Fibroblast of mammary gland (primary cell): ENCODE results near the gene TSKU.

Experiments used
- DNase-seq: peaks from one replicate; pipeline ENCODE4 v3.0.0-alpha.2; 2010; ENCODE audit warnings: low read depth
- H3K4me3 ChIP-seq: 2 replicates; pipeline ENCODE4 v1.5.1; 2011; ENCODE audit warnings: low read depth, mild to moderate bottlenecking, low read length, moderate library complexity; ENCODE audit not compliant: control insufficient read depth
- TF ChIP-seq, protein P1 (sequence below): conservative IDR thresholded peaks from 2 replicates; pipeline ENCODE4 v1.5.1; 2011; ENCODE audit warnings: low read depth, low read length, inconsistent platforms; ENCODE audit not compliant: control insufficient read depth, insufficient read depth

TSKU gene

DNA sequence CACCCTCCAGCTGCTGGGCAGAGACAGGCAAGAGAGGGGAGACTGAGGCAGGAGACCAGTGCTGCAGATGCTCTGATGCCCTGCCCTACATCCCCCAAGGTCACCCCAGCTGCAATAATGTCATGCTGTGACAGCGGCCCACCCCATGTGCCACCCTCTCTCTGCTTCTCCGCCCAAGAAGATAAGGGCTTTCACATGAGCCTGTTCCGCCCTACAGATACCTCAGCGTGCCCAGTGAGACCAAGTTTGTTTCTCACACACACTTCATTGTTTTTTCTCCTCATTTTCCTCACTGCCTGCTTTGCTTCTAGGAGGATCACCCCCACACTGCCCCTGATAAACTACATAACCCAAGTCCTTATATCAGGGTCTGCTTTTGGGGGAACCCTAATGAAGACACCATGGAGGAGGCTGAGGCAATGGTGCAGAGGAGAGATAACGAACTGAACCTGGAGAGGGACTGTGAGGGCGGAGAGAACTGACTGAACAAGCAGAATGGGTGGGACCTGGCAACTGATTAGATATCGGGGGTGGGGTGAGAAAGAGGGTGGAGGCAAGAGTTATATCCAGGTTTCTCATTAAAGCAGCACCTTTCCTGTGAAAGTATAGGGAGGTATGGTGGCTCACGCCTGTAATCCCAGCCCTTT is 37.5 kb upstream of the TSKU start:
- TF ChIP-seq, protein P1, sequence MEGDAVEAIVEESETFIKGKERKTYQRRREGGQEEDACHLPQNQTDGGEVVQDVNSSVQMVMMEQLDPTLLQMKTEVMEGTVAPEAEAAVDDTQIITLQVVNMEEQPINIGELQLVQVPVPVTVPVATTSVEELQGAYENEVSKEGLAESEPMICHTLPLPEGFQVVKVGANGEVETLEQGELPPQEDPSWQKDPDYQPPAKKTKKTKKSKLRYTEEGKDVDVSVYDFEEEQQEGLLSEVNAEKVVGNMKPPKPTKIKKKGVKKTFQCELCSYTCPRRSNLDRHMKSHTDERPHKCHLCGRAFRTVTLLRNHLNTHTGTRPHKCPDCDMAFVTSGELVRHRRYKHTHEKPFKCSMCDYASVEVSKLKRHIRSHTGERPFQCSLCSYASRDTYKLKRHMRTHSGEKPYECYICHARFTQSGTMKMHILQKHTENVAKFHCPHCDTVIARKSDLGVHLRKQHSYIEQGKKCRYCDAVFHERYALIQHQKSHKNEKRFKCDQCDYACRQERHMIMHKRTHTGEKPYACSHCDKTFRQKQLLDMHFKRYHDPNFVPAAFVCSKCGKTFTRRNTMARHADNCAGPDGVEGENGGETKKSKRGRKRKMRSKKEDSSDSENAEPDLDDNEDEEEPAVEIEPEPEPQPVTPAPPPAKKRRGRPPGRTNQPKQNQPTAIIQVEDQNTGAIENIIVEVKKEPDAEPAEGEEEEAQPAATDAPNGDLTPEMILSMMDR: no peak
- no peak overlapping the region for H3K4me3 ChIP-seq
- DNase-seq: no peak

DNA sequence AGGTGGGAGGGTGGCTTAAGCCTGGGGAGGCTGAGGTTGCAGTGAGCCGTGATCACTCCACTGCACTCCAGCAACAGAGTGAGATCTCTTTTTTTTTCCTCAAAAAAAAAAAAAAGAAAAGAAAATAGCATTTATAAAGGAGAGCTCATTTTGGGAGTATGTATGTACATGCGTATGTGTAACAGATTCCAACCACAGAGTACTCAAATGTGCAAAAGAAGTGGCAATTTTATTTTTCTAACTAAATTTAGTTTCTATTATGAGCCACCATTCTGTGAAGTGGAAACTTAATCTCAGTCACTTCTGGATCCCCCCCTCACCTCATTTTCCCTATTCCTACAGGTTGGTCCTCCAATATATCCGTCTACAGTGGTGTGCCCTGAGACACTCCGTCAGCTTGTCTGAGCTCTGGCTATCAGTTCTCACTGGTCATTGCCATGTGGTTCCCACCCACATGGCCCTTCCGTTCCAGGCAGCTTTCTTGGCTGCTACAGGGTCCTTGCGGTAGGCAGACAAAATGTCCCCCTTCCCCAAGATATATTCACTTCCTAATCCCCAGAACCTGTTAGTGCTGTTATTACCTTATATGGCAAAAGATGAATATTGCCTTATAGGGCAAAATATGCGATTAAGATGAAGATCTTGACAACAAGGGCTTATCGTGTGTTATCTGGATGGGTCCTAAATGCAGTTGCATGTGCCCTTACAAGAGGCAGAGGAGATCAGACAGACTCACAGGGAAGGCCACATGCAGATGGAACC is 35.8 kb upstream of the TSKU start:
- no peak for DNase-seq
- TF ChIP-seq, protein P1: no peak
- H3K4me3 ChIP-seq: no peak overlapping the region

DNA sequence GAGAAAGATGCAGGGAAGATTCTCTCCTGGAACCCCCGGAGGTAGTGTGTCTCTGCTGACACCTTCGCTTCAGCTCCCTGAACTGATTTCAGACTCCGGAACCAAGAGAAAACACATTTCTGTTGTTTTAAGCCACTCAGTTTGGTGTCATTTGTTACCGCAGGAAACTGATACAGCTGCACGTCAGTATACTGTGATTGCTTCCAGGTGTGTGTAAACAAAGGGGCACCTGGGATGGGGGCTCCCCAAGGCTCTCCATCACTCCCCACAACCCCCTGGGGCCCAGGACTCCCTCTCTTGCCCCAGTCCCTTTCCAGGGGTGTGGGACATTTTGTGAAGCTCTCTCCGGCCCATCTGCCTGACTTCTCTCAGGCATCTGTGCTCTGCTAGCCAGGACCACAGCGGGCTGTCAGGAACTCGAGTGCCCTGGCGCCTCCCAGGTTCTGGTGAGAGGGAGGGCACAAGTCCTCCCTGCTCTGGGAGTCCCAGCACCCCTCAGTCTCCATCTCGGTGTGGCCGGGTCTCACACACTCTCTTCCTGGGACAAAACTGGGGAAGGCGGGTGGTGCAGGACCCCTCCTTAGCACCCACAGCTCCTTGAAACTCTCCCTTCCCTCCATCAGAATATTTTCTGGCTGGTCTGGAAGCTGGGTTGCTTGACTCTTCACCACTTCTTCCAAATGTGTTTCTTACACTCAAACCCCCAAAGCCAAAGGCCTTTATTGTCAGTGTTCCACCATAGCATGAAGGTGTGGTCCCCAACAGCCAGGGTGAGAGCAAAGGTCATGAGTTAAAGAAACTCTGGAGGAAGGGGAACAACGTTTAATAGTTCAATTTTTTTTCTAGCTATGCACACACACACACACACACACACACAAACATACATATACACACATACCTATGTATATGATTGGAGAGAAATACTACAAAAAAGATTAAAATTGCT is 35.0 kb upstream of the TSKU start:
- DNase-seq: no peak
- no peak overlapping the region for H3K4me3 ChIP-seq
- TF ChIP-seq, protein P1: no peak

DNA sequence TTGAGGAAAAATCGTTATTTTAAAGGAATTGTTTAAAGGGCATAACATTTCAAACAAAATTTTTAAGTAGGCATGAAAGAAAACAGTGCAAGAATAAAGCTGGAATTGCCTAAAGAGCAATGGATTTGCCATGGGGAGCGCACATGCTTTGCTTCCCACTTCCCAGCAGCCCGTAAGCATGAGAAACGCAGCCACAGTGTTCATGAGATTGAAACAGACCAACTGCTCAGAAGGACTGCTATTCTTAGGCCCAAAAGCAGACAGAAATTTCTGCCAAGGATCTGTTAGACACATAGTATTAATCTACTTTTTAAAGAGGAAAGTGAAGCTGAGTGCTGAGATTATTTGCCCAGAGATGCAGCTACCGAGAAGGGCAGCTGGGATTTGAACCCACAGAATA is 34.2 kb upstream of the TSKU start:
- TF ChIP-seq, protein P1: no peak
- no peak overlapping the region for H3K4me3 ChIP-seq
- DNase-seq: no peak

DNA sequence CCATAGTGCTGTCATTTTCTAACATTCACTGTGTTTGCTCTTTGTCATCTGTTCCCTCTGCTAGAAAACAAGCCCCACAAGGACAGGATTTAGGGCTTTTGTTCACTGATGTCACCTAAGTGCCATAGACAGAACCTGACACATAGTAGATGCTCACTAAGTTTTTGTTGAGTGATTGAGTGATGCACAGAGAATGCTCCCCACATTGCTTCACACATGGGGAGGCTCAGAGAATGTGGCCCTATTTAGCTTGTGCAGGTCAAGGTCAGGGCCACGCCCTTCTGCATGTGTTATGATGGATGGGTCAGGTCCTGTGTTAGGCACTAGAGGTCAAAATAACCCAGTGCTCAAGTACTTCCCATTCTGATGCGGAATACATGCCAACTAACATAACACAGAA is 33.1 kb upstream of the TSKU start:
- TF ChIP-seq, protein P1: no peak
- DNase-seq: no peak
- H3K4me3 ChIP-seq: no peak overlapping the region

DNA sequence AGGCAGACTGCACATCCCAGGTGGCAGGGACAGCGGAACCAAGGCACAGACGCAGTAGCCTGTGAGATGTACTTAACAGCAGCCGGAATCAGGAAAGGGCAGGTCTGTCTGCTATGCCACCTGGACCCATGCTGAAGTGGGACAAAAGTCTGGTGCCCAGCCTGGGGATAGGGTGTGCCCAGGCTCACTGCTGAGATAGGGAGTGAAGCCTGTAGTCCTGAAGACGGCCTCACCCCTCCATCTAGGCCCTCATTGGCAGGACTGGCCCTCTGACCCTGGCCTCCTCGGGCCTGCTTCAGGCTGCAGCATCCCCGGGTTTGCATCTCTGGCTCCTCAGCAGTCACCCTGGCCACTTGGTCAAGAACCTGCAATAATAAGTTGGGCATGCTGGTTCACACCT is 32.4 kb upstream of the TSKU start:
- DNase-seq: no peak
- no peak overlapping the region for H3K4me3 ChIP-seq
- TF ChIP-seq, protein P1: no peak
